Activated CD4-positive, alpha-beta T cell treated with anti-CD3 and anti-CD28 coated beads, Interleukin-2, amount 50 U/mL, for 24 hours (primary cell): ENCODE data around the gene CHD9.
"Not testable (repeated sequence)": the region's sequence is repeated elsewhere in the genome, so short reads cannot be mapped to it uniquely, and the experiment has no call there.

Experiments used
- DNase-seq, 2 donors: peaks; one replicate each; pipeline ENCODE4 v3.0.0-alpha.2; 2020; ENCODE audit warnings: low read depth in 1 of 2, low spot score in 1 of 2

CHD9 gene

DNA sequence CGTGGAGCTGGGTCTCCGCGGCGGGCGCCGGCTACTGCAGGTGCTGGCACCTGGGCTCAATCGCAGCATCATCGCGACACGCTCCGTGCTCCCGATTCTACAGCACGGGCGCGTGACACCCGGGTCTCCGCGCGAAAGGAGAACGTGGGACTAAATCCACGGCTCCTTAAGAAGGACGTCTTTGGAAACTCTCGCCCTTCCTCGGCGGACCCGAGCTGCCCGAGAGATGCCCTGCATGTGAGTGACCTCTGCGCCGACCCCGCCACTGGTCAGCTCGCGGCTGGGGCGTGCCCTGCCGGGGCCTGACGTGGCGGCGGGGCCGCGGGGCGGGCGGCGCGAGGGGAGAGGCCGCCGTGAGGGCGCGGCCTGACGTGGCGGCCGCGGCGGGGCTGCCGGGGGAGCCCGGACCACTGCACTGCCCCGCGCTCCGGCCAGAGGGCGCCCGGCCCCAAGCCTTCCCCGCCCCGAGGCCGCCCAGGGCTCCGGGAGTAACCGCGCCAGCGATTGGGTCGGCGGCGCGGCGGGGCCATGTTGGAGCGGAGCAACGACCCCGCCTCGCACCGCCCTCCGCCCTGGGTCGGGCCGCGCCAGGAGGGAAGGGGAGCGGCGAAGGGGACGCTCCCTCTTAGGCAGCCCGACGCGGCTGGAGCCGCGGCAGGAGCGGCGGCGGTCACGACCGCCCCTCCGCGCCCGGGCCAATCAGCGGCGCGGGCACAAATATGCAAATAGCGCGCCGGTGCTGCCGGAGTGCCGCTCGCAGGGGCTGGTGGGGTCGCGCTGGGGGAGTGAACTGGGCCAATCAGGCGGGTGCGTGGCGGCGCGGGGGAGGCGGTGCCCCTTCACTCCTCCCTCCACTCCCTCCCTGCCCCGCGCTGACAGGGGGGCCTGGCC is 75.6 kb downstream of the CHD9 start:
- DNase-seq = peak; percentile 80 to 90

DNA sequence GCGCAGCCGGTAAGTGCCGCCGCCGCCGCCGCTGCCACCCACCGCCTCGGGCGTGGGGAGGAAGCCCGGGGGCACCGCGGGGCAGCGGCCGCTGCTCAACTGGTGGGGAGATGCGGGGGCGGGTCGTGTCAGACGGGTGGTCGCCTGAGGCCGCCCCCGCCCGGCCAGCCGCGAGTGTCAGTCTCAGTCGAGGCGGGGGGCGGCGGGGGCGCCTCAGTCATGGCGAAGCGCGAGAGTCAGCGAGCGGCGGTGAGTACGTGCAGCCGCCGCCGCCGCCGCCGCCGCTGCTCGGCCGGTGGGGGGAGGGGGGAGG is 76.2 kb downstream of the CHD9 start:
- no peak for DNase-seq

DNA sequence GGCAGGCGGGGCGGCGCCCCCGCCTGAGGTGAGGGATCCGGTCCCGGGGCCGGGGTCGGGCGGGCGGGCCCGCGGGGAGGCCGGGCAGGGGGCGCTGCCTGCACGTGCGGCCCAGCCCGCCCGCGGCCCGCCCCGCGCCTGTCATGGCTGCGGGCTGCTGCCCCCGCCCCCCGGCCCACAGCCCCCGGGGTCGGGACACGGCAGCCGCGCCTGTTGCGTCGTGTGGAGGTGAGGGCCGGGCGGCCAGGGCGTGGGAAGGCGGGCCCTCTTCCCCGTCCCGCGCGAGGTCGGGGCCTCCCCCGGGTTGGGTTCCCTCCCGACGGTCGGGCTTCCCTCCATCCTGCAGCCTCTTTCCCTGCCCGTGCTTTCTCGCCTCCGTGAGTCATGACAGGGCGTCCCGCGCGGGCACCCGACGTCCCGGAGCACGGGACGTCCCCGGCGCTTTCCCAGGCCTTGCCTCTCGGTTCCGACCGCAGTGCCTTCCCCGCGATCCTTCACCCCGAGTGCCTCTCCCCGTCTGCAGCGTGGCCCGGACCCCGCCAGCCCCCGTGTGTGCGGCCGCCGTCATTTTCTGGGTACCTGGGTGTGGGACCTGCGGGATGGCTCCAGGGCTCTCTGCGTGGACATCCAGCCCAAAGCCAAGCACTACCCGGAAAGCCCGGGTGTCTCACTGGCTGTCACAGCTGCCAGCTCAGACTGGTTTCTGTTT is 76.7 kb downstream of the CHD9 start:
- peak; percentile 35 to 59 for DNase-seq

DNA sequence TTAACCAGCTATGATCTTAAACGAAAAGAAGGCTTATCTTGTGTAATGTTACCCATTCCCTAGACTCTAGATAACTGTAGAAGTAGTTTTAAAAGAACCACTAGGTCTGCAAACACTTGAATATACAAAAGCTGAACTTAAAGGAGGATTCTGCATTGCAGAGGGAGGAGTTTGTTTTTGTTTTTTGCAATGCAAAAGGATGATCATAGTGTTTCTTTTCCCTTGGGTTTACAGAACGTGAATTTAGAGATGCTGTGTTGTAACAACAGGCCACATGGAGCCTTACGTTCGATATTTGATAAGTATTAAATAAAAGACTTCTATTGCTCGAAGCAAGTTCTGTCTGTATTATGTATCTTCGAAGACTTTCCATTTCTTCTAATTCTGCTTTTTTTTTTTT is 77.6 kb downstream of the CHD9 start:
- no peak for DNase-seq

DNA sequence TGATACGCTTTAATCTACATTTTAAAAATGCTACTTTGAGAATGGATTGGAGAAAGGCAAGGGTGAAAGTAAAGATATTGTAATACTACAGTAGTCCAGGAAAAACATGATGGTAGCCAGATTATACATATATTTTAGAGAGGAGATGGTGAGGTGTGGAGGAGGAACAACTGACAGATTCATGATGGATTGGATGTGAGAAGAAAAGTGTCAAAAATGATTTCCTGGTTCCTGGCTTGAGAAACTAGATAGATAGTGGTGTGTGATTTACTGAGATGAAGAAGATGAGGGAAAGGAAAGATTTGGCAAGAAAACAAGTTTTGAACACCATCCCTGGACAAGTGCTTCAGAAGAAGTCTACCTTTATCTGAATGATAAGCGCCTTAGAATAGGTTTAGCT is 80.5 kb downstream of the CHD9 start:
- DNase-seq = no peak

DNA sequence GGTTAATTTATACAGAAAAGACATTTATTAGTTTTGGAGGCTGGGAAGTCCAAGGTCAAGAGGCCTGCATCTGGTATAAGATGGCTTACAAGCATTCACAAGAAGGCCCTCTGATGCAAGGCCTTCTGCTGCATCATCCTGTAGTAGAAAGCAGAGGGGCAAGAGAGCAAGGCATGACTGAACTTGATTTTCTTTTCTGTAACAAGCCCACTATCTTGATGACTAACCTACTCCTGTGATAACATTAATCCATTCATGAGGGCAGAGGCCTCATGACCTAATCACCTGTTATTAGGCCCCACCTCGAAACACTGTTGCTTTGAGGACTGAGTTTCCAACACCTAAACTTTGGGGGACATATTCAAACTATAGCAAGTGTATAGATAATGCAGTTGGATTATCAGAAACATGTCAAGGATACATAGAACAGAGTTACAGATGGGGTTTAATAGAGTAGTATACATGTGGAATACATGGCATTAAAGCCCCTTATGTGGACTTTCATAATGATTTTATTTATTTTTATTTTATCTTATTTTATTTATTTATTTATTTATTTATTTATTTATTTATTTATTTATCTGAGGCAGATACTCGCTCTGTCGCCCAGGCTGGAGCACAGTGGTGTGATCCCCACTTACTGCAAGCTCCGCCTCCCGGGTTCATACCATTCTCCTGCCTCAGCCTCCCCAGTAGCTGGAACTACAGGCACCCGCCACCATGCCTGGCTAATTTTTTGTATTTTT is 88.2 kb downstream of the CHD9 start:
- DNase-seq = no peak

DNA sequence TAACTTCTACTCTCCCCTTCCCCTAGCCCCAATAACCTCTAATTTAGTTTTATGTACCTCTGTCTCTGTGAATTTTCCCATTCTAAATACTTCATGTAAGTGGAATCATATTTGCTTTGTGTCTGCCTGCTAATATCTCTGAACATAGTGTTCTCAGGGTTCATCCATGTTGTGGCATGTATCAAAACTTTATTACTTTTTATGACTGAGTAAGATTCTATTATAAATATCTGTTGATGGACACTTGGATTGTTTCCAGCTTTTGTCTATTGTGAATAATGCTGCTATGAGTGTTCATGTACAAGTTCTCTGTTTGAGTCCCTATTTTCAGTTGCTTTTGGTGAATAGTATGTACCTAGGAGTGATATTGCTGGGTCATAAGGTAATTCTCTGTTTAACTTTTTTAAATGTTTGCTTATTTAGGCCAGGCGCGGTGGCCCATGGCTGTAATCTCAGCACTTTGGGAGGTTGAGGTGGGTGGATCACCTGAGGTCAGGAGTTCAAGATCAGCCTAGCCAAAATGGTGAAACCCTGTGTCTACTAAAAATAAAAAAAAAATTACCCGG is 92.8 kb downstream of the CHD9 start:
- no peak for DNase-seq

DNA sequence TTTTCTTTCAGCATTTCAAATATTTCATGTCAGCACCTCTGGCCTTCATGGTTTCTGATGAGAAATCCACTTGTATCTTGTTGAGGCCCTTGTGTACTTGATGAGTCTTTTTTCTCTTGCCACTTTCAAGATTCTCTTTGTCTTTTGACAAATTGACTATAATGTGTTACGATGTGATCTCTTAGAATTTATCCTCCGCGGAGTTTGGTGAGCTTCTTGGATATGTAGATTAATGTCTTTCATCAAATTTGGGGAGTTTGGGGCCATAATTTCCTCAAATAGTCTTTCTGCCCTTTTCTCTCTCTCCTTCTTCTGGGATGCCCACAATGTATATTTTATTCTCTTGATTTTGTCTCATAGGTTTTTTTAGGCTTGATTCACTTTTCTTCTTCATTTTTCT is 96.0 kb downstream of the CHD9 start:
- DNase-seq = no peak

DNA sequence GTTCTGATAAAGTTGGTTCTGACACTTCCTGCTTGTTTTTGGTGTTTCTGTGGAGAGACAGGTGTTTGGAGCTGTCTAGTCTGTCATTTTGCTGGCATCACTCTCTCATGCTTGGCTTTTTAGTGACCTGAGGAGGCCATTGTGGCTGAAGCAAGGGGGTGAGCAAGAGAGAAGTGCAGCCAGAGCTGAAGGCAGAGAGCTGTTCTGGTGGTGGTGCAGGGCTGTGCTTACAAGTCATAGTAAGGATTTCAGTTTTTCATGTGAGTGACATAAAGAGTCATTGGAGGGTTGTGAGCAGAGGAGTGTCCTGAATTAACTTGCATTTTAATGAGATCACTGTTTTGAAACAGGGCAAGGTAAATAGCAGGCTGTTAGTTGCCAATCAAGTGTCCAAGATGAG is 97.5 kb downstream of the CHD9 start:
- no peak for DNase-seq

DNA sequence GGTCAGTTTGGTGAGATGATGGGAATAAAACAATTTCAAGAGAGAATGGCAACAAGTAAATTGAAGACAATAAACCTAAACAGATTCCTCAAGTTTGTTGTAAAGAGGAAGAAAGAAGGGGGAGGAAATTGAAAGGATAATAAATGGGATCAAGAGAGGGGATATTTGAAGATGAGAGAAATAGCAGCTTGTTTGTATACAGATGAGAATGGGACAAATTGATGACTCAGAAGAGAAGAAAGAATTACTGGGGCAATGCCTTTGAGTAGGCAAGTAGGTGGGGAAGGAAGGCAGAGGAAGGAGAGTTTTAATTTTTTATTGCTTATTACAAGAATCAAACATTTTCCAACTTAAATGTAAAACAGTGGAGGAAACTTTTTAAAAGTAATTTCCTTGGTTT is 98.3 kb downstream of the CHD9 start:
- no peak for DNase-seq

DNA sequence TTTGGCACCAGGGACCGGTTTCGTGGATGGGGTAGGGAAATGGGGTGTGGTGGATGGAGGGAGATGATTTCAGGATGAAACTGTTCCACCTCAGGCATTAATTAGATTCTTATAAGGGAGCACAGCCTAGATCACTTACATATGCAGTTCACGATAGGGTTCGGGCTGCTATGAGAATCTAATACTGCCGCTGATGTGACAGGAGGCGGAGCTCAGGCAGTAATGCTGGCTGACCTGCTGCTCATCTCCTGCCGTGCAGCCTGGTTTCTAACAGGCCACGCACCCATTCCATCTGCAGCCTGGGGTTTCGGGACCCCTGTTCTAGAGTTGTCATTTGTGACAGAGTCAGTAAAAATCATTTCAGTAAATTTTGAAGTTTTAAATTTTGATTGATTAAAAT is 99.7 kb downstream of the CHD9 start:
- no peak for DNase-seq

DNA sequence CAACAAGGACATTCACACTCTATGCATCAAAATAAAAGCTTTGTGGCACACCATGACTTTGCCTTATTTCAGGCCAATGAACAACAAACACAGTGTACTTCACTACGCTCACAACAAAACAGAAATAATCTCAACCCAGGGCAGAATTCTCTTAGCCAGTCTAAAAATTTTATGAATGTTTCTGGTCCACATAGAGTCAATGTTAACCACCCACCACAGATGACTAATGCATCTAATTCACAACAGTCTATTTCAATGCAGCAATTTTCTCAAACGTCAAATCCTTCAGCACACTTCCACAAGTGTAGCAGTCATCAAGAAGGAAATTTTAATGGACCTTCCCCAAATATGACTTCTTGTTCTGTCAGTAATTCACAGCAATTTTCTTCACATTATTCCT is 101.7 kb downstream of the CHD9 start:
- no peak for DNase-seq

DNA sequence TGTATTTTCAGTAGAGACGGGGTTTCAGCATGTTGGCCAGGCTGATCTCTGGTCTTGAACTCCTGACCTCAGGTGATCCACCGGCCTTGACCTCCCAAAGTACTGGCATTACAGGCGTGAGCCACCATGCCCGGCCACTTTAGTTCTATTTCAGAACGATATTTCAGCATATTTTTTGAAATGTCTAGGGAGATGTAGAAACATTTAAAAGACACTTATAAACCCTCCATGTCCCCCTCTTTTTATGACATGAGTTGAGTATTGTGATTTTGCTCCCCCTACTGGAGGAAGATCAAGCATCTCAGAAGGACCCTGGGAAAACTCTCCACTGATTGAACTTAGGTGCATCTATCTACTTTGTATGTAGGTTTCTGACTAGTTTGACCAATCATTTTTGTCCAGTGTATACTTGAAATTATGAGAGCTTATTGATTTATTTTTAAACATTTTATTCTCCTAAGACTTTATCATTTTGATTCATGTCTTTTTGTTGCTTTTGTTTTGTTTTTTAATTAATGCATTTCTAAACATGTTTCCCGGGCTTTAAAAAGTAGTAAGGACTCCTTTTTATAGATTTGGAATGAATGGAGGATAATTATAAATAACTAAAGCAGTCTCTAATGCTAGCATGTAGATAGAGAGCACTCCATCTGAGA is 105.1 kb downstream of the CHD9 start:
- peak in 1 of 2 donors; percentile 21 for DNase-seq

DNA sequence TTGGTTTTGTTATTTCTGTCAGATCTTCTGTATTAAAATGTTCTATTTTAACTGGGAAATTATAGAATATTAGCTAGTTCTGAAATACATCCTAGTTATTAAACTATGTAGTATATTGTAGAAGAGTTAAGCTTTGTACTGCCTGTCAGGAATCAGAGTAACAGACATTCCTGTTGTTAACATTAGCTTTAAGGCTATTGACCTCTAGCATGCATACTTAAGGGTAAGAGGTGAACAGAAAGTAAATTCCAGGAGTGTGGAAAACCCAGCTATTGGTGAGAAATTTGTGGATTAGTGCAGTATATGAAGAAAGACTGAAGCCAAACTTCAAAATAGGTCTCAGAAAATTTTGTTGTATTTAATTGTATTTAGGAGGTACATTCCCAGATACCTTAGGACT is 111.3 kb downstream of the CHD9 start:
- no peak for DNase-seq

DNA sequence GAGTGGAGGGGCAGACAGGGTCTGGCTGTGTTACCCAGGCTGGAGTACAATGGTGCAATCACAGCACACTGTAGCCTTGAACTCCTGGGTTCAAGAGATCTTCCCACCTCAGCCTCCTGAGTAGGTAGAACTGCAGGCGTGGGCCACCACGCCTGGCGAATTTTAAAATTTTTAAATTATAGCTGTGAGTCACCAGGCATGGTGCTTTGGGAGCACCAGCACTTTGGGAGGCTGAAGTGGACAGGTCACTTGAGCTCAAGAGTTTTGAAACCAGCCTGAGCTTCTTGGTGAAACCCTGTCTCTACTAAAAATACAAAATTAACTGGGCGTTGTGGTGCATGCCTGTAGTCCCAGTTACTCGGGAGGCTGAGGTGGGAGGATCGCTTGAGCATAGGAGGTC is 114.0 kb downstream of the CHD9 start:
- DNase-seq = no peak

DNA sequence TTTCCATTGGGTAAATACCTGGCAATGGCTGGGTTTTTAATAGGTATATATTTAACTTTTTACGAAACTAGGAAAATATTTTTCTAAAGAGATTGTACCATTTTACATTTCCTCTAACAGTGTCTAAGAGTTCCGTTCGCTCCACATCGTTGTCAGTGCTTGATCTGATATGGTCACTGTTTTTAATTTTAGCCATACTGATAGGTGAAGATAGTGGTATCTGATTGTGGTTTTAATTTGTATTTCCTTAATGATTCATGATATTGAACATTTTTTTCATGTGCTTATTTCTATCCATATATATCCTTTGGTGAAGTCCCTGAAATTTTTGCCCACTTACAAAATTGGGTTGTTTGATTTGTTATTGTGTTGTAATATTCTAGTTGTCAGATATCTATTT is 117.7 kb downstream of the CHD9 start:
- DNase-seq = no peak

DNA sequence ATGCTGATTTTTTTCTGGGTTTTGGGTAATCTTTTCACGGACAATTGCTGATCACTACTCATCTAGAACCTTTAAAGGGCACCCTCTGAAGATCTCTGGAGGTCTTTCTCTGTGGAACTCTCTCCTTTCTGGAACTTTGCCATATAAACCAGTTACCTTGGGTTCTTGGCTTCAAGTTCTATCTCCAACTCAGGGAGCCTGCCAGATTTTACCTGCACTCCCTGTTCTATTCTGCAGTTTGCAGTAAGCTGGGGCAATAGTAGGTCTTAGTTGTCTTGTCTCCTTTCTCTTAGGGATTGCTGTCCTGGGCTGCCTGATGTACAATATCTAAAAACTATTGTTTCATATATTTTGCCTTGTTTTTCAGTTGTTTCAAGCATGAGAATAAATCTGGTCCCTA is 120.3 kb downstream of the CHD9 start:
- DNase-seq = no peak

DNA sequence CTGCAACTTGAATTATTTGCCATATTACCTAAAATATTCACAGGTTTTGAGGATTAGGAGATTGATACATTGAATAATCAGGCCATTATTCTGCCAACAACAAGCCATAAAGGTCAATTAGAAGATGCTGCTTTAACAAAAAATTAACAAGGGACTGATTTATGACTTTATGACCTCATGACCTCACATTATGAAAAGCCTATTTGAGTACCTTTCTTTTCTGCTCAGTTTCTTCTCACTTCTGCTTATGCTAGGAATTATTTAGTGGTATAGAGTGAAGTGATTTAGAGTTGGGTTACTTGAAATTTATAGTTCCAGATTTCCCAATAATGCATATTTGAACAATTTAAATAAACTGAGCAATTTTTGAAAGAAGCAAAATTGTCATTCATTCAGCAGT is 121.6 kb downstream of the CHD9 start:
- no peak for DNase-seq

DNA sequence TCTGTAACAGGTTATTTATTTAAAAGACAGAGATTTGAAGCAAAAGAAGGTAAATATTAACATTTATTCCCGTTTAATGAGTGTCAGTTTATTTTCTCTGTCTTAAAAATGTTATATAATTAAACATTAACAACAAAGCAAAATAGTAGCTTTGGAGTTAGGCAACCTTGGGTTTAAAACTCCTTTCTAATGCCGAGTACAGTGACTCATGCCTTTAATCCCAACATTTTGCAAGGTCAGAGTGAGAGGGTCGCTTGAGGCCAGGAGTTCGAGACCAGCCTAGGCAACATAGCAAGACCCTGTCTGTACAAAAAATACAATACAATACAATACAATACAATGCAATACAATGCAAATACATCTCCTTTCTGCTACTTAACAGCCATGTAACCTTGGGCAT is 128.7 kb downstream of the CHD9 start:
- DNase-seq = no peak

DNA sequence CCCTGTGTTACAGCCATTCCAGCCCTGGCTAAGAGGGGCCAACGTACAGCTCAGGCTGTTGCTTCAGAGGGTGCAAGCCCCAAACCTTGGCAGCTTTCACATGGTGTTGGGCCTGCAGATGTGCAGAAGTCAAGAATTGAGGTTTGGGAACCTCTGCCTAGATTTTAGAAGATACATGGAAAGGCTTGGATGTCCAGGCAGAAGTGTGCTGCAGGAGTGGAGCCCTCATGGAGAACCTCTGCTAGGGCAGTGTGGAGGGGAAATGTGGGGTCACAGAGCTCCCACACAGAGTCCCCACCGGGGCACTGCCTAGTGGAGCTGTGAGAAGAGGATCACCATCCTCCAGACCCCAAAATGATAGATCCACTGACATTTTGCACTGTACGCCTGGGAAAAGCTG is 130.9 kb downstream of the CHD9 start:
- DNase-seq = not testable (repeated sequence)

DNA sequence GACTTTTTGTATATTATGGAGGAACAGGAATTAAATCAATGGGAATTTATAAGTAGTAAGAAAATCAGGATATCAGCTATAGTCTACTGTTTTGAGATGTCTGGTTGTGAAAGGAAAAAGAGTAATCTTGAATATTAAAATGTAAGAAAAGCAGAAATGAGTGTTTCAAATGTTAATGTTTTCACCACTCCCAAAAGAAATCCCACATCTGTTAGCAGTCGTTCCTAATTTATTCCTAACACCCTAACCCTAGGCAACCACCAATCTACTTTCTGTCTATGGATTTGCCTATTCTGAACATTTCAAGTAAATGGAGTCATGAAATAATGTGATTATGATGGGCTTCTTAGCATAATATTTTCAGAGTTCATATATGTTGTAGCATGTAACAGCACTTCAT is 133.0 kb downstream of the CHD9 start:
- no peak for DNase-seq
